Stimulated activated CD8-positive, alpha-beta memory T cell treated with anti-CD3 and anti-CD28 coated beads, Interleukin-2, amount 100 ng/mL, for 1 hour (primary cell): ENCODE results near the gene IL31RA.
"Not testable (repeated sequence)": the region's sequence is repeated elsewhere in the genome, so short reads cannot be mapped to it uniquely, and the experiment has no call there.

Source experiments
- DNase-seq, 2 donors: peaks; one replicate each; pipeline ENCODE4 v3.0.0-alpha.2; 2020; ENCODE audit warnings: low read depth in 2 of 2

Gene IL31RA

DNA sequence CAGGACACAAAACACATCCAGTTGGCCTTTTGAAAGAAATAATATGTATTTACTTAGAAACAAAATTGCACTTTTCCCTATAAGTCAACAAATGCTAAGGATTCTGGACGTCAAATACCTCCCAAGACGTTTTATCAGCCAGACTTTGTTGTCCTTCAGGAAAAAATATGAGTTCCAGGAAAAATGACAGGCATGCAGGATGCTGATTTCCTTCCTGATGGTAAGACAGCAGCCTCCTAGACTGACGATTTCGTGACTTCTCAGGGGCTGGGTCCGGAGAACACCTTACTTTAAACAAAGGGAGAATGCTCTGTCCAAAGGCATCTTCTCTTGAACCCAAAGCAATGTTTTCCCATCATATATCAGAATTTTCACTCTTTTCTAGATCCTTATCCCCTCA lies 74.6 kb downstream of the IL31RA start:
- DNase-seq: no peak

DNA sequence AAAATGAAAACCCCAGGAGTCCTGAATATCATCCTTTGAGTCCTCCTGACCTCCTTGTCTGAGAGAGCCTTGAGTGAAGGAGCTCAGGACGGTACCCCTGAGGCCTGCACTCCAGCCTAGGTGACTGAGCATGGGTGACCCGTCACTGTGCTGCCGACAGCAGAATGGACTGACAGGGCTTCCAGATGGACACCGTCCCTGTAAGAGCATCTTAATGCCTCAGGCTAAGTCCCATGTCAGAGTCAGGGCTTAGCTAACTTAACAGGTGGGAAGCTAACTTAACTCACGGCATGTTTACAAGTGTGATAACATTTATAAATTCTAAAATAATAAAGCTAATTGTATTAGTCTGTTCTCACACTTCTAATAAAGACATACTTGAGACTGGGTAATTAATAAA lies 75.3 kb downstream of the IL31RA start:
- no peak for DNase-seq

DNA sequence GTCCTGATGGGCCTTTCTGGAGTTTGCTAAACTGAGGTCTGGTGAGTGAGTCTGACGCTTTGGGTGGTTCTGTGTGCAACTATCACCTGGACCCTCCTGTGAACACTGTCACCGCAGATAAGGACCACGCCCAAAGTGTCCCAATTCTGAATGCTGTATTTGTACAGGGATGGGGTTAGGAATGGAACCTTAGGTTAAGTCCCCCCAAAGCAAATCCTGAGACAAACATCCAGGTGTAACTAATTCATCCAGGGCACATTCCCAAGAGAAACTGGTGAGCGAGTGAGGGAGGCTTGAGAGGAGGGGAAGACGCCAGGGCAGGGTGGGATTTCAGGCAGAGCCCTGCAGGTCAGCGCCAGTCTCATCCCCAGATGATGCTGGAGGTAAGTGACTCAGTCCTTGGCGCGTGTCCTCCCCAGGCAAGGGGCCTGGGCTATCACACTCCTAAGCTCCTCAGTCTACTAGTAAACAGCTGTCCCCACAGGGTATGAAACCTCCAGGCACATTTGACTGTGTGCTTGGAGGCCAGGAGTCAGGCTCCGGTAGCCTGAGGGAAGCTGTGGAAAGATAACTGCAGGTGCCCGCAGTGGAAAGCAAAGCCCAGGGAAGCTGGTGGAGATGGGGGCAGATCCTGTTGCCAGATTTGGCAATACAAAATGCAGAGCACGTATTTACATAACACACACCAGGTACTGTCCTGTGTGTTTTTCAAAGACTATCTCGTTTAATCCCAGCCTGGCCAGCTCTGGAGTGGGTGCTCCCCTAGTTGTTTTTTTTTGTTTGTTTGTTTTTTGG lies 76.9 kb downstream of the IL31RA start:
- no peak for DNase-seq

DNA sequence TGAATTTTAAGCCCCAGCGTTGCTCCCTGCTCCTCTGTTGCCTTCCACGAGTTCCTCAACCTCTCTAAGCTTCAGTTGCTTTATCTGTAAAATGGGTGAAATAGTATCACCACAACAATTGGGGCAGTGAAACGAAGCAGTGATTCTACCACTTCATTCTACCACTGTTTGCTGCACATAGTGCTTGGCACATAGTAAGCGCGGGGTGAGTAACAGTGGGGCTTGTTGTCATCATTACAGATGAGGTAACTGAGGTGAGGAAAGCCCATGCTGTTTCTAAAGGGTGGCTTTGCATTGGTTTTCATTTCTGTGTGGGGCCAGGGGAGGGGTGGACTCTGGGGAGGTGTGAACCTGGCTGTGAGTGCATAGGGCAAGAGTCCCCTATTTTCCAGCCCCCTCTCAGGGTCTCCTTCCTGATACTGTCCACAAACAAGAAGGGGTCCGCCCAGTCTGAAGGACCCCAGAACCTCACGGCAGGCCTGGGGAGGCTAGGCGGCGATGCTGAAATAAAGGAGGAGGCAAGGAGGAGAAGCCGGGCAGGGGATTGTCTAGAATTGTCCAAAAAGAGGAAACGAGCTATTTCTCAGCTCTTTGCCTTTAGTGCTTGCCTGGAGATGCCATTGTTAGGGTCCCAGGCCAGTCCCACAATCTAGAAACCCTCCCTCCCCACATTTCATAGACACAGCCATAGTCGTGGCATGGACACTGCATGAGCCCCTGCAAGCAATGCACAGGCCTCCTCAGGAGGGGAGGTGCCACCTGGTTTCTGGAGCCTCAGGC lies 78.1 kb downstream of the IL31RA start:
- DNase-seq: no peak

DNA sequence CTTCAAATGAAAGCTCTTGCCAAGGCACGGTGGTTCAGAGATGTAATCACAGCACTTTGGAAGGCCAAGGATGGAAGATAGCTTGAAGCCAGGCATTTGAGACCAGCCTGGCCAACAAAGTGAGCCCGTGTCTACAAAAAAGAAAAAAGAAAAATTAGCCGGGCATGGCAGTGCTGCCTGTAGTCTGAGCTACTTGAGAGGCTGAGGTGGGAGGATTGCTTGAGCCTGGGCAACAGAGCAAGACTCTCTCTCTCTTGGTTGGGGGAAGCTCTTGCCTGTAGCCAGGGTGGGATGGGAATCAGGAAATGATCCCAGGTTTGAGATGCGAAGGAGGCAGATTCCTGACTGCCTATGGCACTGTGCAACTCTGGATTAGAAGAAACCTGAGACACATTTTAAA lies 81.5 kb downstream of the IL31RA start:
- no peak for DNase-seq

DNA sequence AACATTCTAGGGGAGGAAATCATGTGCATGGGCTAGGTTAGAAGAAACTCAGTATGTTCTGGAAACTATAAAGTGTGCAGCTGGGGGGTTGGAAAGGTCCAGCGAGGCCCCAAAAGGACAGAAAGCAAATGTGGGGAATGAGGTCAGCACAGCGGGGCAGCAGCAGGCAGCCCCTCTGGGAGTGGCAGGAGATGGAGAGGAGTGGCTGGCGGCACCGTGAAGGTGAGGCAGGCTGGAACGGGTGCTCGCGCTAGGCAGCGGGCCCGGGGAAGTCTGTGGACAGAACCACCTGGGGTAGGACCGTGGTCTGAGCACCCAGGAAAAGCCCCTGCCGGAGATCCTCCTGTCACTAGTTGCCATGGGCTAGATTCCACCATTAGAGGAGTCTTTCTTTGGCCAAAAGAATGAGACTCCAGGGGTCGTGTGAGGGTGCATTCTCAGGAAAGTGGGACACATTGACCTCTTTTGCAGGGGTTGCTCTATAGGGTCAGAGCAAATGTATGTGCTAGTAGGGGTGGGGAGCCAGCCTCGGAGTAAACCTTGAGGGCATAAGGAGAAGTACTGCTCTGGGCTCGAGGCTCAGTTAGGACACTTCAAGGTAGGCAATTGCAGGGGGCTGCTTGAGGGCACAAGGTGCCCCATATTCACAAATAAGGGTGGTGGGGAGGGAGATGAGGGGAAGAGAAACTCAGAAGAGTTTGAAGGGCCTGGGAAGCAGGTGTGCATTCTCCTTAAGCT lies 82.4 kb downstream of the IL31RA start:
- DNase-seq: no peak

DNA sequence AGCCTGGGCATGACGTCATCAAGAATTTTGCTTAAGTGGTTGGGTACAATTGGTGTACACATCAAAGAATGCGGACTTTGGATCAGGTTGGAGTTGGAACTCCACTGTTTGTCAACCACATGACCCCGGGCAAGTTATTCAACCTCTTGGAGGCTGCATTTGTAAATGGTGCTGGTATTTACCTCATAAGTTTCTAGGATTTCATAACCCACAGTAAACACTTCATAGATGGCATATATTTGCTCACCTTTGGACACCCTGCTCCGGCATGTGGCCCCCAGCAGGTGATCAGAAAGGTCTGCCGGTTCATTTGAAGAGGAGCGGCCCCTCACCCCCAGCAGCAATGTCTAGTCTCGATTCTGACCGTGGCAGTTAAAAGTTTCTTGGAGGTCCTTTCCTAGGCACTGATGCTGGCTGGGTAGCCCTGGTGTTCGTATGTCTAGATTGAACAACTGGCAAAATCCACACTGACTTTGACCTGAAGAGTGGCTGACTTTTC lies 83.0 kb downstream of the IL31RA start:
- no peak for DNase-seq

DNA sequence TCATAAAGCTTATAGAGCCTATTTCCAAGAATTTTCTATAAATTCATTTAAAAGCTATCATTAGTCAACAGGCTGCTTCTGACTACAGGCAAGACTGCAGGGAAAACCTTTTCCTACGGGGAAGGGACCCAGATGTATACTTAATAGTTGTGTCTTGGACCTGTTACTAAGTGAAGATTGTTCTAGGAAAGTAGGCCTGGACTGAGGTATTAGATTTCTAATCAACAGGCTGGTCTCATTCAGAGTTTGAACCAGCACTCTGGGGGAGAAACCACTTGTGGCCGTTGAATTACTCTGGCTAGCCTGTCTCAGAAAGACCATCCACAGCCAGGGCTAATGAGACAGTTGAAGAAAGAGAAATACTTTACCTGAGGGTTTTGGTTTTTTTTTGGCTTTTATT lies 83.6 kb downstream of the IL31RA start:
- DNase-seq: no peak

DNA sequence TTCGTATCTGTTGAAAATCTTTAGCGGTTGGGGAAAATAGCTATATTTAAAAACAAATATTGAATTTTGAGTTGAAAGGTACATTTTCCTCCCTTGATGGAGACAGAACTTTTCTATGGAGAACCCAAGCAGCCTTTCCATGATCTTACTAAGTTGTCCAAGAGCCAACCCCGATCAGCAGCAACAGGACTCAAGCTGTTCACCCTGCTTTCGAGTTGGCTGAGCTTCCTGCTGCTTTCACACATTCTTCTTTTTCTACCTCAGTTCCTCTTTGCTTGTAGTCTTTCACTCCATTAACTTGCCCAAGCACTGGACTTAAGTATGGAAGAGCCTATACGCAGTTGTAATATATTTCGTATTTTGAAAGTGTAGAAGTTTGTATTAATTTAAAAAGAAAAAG lies 84.2 kb downstream of the IL31RA start:
- no peak for DNase-seq

DNA sequence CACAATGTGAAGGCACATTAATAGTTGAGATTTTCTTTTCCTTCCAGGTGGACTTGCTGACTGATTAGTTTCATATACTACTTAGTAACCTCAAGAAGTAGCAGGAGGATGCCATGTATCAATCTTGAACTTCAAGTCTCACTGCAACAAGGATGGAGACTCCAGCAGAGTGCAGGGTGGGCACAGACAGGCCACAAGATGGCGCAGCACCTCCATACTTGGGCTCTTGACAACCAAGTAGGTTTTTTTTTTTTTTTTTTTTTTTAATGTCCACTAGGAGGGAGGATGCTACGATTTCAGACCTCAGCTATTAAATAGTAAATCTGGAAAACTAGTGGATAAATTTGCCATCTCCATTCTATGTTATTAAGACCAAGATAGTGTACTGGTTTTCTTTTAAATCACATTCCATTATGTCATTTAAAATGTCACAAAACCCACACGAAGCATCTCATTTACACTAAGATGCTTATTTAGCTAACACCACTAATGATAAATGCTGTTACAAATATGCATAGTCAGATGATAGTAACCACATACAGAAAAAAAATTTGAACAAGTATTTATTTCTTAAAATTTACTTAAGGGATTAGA lies 85.0 kb downstream of the IL31RA start:
- DNase-seq: peak; percentile 42 to 60

DNA sequence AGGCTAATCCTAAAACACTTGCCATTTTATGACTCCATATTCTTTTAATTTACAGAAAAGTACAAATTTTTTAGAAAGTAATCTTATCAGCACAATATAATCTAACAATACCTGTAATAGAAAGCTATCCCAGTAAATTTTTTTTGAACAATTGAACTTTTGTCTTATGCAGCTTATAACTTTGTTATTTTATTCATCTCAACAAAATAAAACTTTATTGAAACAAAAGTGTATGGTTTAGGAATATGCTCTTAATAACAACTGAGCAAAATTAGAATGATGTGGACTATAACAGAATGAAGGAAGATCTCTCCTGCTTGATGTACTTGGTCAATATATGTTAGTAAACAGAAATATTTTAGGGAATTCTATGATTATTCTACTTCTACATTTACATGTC lies 86.4 kb downstream of the IL31RA start:
- DNase-seq: not testable (repeated sequence)

DNA sequence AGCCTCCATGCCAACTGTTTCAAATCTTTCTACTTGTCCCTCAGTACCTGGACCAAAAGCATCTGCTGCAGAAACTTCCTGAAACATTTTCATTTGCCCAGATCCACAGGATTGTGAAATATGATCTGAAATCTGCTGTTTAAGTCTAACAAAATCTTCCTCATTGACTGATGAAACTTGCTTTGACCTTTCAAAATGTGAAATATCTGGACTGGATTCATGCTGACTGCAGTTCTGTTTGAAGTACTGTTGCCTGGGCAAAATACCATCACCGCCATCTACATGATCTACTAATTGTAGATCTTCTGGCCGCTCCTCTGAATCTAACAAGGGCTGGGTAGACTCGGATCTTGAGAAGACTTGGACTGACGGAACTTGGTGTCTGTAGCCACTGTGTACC lies 90.0 kb downstream of the IL31RA start:
- not testable (repeated sequence) for DNase-seq

DNA sequence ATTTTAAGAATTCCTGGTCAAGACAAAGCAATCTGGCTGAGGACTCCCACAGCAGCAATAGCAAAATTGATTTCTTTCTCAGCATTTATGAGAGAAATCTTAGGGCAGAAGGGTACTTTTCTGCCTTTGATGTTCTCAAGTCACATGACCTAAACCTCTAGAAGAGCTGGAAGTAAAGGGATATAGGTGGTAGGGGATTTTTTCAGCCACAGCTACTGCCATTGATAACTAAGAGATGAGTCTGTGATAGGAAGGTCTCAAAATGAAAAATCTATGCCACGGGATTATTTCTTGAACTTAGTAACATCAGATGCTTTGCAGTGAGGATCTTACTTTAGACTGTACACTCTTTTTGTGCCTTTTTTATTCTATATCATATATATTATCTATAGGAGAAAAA lies 108.1 kb downstream of the IL31RA start:
- DNase-seq: no peak

DNA sequence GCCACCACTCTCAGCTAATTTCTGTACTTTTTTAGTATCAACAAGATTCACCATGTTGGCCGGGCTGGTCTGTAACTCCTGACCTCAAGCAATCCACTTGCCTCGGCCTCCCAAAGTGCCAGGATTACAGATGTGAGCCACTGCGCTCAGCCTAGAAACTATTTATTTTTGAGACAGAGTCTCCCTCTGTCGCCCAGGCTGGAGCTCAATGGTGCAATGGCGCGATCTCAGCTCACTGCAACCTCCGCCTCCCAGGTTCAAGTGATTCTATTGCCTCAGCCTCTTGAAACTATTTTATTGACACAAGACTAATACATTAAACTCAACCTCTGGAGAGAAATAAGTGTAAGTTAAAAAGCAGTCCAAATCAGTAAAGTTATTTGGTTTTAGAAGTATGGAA lies 109.6 kb downstream of the IL31RA start:
- DNase-seq: no peak

DNA sequence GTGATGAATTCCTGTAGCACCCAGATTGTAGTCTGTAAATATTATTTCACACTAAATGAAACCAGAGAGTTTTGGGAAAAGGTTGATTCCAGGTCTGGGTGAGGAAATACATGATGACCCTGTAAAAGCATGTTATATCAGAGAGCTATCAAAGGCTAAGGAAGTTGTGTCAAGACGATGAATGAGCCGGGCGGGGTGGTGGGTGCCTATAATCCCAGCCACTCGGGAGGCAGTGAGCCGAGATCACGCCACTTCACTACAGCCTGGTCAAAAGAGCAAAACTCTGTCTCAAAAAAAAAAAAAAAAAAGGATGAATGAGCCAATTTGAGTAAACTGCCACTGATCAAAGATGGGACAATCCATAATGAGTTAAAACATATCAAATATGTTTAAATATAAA lies 114.4 kb downstream of the IL31RA start:
- no peak for DNase-seq

DNA sequence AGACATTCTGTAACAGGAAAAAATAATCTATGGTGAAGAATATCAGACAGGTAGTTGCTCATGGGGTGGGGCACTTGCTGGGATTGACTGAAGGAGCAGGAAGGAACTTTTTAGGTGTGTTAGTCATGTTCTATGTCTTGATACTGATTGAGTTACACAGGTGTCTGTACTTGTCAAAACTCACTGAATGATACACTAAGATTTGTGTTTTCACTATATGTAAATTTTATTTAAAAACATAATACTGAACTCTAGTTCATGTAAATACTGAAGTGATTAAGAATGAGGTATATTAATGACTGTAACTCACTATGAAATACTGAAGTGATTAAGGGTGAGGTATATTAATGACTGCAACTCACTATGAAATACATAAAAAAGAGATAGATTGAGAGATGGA lies 115.1 kb downstream of the IL31RA start:
- DNase-seq: no peak

DNA sequence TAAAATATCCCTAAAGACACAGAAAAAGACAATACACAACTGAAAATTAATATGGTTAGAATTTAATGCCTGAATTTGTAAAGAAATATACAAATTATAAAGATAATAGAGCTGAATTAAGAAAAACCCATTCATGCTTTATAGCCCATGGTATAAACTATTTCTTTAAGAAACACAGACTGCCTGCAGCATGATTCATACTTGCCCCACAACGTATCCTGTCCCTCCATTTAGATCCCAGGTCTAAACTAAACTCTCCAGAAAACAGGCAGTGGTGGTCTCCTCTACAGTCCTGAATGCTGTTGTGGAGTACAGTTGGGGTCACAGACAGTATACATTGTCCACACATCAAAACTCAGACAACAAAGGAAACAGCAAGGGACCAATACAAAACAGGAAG lies 118.8 kb downstream of the IL31RA start:
- no peak for DNase-seq
